Ovary (tissue), 3 donors: ENCODE results near the gene CPVL.

Source experiments
- EP300 ChIP-seq: sonication (generic); formaldehyde crosslinking; IDR thresholded peaks from one replicate; pipeline ENCODE4 v1.6.1; 2017; ENCODE audit warnings: antibody characterized with exemption
- POLR2A ChIP-seq: fragments of 450-650 bp; IDR thresholded peaks from one replicate; pipeline ENCODE4 v1.6.1; 2017; ENCODE audit warnings: antibody characterized with exemption, mild to moderate bottlenecking, moderate library complexity
- TF ChIP-seq, protein P1 (sequence below), 3 donors: fragments of 450-650 bp in 2 of 3; fragments of 200-600 bp in 1 of 3; IDR thresholded peaks; one replicate each; pipeline versions ENCODE4 v1.5.1 to v1.8.0; 2016 to 2022; ENCODE audit warnings: antibody characterized with exemption in 3 of 3, mild to moderate bottlenecking in 1 of 3
- donor health status: DM: no; HTN: no; CAD: no.

DNA sequence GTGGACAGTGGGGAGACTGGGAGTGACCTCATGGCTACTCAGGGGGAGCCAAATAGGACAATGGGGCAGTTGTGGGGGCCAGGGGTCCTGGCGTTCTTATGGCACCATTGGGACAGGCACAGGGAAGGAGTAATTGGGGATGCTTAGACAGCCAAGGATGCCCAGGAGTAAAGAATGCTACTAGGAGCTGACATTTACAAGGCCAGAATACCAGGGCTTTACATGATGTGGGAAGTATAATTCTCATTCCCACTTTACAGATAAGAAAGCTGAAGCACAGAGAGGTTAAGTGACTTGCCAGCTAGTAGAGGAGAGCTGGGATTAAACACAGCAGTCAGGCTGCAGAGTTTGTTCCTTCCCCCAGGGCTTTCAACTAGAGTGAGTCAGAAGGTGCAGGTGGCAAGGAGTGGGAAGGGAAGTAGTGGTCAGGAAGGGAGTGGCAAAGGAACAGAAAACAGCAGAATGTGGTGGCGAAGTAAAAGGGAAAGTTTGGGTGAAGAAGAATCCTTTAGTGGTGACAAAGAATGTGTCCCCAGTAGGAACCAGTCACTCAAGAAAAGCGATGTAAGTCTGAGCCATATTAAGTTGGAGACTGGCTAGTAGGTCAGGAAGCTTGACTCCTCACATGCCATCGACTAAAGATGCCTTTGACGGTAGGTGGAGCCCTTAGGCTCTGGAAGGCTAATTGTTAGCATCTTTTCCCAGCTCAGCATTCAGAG lies 32.8 kb downstream of the CPVL start:
- TF ChIP-seq, protein P1, sequence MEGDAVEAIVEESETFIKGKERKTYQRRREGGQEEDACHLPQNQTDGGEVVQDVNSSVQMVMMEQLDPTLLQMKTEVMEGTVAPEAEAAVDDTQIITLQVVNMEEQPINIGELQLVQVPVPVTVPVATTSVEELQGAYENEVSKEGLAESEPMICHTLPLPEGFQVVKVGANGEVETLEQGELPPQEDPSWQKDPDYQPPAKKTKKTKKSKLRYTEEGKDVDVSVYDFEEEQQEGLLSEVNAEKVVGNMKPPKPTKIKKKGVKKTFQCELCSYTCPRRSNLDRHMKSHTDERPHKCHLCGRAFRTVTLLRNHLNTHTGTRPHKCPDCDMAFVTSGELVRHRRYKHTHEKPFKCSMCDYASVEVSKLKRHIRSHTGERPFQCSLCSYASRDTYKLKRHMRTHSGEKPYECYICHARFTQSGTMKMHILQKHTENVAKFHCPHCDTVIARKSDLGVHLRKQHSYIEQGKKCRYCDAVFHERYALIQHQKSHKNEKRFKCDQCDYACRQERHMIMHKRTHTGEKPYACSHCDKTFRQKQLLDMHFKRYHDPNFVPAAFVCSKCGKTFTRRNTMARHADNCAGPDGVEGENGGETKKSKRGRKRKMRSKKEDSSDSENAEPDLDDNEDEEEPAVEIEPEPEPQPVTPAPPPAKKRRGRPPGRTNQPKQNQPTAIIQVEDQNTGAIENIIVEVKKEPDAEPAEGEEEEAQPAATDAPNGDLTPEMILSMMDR (IDR thresholded peaks at IDR 0.05): no peak
- no peak for TF ChIP-seq EP300
- no peak for TF ChIP-seq POLR2A
